ENCODE results near the gene JPH2. TPM values are rescaled to one million over a fixed set of nuclear protein-coding genes. Genes with fewer than 3 reads are reported as not detected.
A peak's percentile ranks its signal among the peaks of the same experiment; 100 is the strongest.

Gene JPH2
- total RNA-seq, 1 donor from 2014 or later, result 0.07 TPM

GRCh38 chr20:44092551-44093248, 94.3 kb downstream of the JPH2 start:
- no peak overlapping the region for H3K27ac Mint-ChIP-seq (ENCODE audit: unreplicated experiment)

GRCh38 chr20:44091026-44091425, 96.0 kb downstream of the JPH2 start:
- Mint-ChIP-seq H3K36me3 (ENCODE audit: low read depth) (no peaks in the 10 kb centered on the region), H3K27me3 (ENCODE audit: low read depth) (peaks cover 2% of the 10 kb centered on the region), H3K9me3 (no peaks in the 10 kb centered on the region), H3K4me3 (no peak overlapping the region), H3K4me1 (peaks cover 10% of the 10 kb centered on the region), H3K27ac (ENCODE audit: unreplicated experiment) (no peak overlapping the region)
- TF ChIP-seq, protein P1, sequence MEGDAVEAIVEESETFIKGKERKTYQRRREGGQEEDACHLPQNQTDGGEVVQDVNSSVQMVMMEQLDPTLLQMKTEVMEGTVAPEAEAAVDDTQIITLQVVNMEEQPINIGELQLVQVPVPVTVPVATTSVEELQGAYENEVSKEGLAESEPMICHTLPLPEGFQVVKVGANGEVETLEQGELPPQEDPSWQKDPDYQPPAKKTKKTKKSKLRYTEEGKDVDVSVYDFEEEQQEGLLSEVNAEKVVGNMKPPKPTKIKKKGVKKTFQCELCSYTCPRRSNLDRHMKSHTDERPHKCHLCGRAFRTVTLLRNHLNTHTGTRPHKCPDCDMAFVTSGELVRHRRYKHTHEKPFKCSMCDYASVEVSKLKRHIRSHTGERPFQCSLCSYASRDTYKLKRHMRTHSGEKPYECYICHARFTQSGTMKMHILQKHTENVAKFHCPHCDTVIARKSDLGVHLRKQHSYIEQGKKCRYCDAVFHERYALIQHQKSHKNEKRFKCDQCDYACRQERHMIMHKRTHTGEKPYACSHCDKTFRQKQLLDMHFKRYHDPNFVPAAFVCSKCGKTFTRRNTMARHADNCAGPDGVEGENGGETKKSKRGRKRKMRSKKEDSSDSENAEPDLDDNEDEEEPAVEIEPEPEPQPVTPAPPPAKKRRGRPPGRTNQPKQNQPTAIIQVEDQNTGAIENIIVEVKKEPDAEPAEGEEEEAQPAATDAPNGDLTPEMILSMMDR (conservative IDR thresholded peaks at IDR 0.05), result no peak
- no peak for DNase-seq (ENCODE audit: low read depth, low spot score)

More at GRCh38 chr20:44092551-44093248, 94.3 kb downstream of the JPH2 start:
- Mint-ChIP-seq H3K4me1 (peaks cover 10% of the 10 kb centered on the region), H3K36me3 (ENCODE audit: low read depth) (no peaks in the 10 kb centered on the region), H3K9me3 (no peaks in the 10 kb centered on the region), H3K27me3 (ENCODE audit: low read depth) (peaks cover 2% of the 10 kb centered on the region), H3K4me3 (no peak overlapping the region)
- peak; percentile 34 for DNase-seq (ENCODE audit: low read depth, low spot score)
- TF ChIP-seq, protein P1 (conservative IDR thresholded peaks at IDR 0.05), result peak; percentile 63

- H3K36me3 Mint-ChIP-seq (ENCODE audit: low read depth), result no peaks in the 10 kb centered on the region
- peak overlapping the region; percentile 43 for H3K27ac Mint-ChIP-seq (ENCODE audit: unreplicated experiment)
- H3K4me1 Mint-ChIP-seq, result peaks cover 10% of the 10 kb centered on the region
- no peaks in the 10 kb centered on the region for H3K9me3 Mint-ChIP-seq
- TF ChIP-seq, protein P1 (conservative IDR thresholded peaks at IDR 0.05), result no peak
- peak; percentile 28 for DNase-seq (ENCODE audit: low read depth, low spot score)
- no peak overlapping the region for H3K4me3 Mint-ChIP-seq
- H3K27me3 Mint-ChIP-seq (ENCODE audit: low read depth), result peaks cover 2% of the 10 kb centered on the region
These were observed 96.9 kb downstream of the JPH2 start for GRCh38 chr20:44089987-44090674.

GRCh38 chr20:44087857-44088120, 99.2 kb downstream of the JPH2 start:
- no peak for DNase-seq (ENCODE audit: low read depth, low spot score)
- Mint-ChIP-seq H3K9me3 (no peaks in the 10 kb centered on the region), H3K36me3 (ENCODE audit: low read depth) (no peaks in the 10 kb centered on the region), H3K27me3 (ENCODE audit: low read depth) (peaks cover 1% of the 10 kb centered on the region), H3K27ac (ENCODE audit: unreplicated experiment) (no peak overlapping the region), H3K4me3 (no peak overlapping the region), H3K4me1 (peaks cover 8% of the 10 kb centered on the region)
- TF ChIP-seq, protein P1 (conservative IDR thresholded peaks at IDR 0.05), result no peak

DNA sequence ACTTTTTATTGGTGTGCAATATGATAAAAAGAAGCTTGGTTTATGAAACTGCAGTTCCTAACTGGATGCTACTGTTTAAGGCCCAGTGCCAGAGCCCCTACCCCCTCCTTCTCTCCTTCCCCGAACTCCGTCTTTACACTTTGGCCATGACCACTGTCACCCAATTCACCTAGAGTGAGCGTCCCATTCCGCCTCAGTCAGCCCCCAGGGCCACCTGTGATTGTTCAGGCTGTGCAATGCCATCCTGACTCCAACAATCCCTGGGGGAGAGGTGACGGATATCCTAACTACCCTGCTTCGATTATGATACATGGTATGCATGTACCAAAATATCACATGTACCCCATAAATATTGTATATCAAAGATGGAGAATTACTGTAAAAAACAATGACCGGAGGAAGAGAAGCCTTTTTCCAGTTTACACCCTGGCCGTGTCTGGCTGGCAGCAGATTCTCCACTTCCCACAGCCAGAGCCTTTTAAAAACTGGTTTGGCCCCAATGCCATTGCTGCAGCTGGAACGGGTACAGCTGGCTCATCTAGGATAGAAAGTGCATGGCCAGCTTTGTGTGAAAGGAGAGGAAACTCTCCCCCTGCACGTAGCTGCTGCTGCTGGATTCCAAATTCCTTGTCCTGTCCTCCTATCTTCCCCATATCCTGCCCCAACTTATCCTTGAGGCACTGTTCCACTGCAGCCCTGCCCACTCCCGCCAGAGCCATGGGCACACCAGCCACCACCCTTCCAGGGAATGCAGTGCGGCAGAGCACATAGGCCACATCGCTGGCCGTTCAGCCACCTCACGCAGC, 99.7 kb downstream of the JPH2 start:
- Mint-ChIP-seq H3K4me3 (no peak overlapping the region), H3K36me3 (ENCODE audit: low read depth) (no peaks in the 10 kb centered on the region), H3K9me3 (no peaks in the 10 kb centered on the region), H3K4me1 (peaks cover 6% of the 10 kb centered on the region), H3K27ac (ENCODE audit: unreplicated experiment) (no peak overlapping the region), H3K27me3 (ENCODE audit: low read depth) (no peaks in the 10 kb centered on the region)
- TF ChIP-seq, protein P1 (conservative IDR thresholded peaks at IDR 0.05), result no peak
- DNase-seq (ENCODE audit: low read depth, low spot score), result no peak
